HG03354 (cell line): Measurements from ENCODE around the gene ARL5B.
"Not testable (repeated sequence)": the region's sequence is repeated elsewhere in the genome, so short reads cannot be mapped to it uniquely, and the experiment has no call there.

Experiments used
- ATAC-seq: cut with Tn5 transposase; IDR thresholded peaks from one replicate; pipeline ENCODE4 v1.9.1; 2021; ENCODE audit warnings: mild to moderate bottlenecking; ENCODE audit not compliant: unreplicated experiment, poor library complexity, severe bottlenecking

ARL5B gene, protein sequence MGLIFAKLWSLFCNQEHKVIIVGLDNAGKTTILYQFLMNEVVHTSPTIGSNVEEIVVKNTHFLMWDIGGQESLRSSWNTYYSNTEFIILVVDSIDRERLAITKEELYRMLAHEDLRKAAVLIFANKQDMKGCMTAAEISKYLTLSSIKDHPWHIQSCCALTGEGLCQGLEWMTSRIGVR

DNA sequence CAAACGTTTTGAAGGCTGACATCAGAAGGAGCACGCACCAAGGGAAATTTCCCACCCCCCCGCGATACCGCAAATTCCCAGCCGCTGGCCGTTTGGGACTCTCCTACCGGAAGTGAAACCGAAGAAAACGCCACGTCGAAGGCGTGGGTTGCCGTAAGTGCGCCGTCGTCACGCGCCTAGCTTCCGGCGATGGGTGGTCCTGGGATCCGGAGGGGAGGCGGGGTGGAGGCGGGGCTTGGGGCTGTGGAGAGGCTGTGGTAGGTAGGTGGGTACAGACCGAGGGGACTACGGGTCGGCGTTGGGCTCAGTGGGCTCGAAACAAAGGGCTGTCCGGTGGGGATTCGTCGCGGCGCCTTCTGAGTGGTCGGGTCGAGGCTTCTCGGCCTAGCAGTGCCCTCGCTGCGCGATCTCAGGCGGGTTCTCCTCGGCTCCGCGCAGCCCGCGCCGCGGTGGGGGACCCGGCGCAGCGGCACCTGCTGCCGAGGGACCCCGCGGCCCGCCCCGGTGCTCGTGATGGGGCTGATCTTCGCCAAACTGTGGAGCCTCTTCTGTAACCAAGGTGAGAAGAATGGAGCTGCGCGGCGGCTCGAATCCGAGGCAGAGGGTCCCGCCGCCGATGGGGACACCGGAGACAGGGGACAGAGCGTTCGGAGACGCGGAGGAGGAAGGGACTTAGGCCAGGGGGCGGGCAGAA lies at the start of gene ARL5B:
Gene ARL5B, plus strand, starts transcription at position 307 of the 694 bp plus-strand sequence. Its CDS starts 207 bp downstream, at position 514.
- ATAC-seq: peak; percentile 83

DNA sequence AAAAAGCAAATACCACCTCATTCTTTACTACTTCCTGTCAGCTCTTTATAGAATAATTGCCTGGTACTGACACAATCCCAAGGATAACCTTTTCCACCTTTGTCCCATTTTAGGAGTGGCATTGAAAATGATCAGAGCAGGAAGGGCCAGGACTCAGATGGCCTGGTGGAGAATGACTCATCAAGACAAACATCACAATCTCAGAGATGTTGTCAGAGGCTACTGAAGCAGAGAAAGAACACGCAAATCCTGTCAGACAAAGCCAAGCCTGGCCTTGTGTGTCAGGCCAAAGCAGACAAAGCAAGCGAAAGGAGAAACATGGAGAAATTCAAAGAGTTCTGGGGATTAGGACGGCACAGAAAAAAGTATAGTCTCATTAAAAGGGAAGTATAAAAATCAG lies 48.7 kb upstream of the ARL5B start:
- no peak for ATAC-seq

DNA sequence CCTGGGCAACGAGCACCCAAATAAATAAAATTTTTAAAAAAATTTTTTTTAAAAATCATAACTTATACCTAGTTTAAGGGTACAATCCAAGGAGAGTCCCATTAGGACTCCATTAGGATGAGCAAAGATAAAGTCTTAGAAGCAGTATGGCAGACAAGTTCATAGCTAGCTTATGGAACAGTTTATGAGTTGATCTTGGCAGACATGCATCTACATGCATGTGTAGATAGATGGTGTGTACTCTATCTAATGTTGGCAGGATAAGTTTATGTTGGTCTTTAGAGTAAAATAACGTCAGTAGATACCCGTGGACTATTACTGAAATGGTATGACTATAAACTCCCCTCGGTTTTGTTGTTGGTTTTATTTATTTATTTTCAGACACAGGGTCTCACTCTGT lies 48.1 kb upstream of the ARL5B start:
- no peak for ATAC-seq

DNA sequence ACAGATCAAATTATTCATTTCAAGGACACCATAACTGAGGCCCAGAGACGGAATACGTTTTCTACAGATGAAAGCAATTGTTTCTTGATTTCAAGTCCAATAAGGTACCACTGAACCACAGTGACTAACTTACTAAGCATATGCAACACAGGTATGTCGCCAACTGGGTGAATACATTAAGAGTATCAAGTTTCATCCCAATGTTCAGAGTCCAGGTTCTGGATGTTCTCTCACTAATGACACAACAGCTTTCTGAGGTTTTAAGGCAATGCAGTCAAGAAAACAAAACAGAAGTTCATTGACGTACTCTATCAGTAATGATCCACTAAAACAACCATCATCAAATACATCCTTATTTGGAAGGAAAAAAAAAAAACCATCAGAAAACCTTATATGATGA lies 43.6 kb upstream of the ARL5B start:
- no peak for ATAC-seq

DNA sequence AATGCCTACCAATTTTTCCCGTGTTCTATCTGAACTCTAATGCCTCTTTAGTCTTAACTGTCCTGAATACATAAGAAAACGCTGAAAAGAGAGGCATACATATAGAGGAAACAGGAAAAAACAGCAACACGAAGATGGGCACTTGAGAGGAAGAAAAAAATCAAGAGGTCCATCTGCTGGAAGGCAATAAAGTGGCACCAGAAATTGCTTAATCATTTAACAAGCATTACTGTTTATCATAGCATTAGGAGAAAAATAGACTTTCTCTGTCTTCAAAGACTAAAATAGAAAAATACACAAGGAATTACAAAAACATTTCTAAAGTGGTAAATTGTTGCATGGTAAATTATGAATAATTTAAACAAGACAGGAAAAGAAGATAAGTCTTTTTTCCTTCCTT lies 42.9 kb upstream of the ARL5B start:
- ATAC-seq: no peak

DNA sequence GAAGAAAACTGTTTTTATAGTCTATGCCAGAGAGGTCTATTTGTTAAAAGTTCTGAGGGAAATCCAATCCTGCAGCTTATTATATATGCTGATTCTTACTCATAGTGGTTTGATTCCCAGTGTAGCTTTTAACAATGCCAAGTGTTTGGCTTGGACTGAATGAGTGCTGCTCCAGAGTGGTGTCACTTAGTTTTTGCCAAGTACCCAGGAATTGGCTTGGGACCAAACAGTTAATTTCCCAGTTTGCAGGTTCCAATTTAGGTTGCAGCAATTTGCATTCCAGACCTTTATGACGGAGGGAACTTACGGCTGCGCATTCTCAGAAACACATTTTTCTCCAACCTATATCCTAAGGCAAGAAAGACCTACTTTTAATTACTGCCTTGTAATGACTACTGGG lies 40.2 kb upstream of the ARL5B start:
- ATAC-seq: no peak

DNA sequence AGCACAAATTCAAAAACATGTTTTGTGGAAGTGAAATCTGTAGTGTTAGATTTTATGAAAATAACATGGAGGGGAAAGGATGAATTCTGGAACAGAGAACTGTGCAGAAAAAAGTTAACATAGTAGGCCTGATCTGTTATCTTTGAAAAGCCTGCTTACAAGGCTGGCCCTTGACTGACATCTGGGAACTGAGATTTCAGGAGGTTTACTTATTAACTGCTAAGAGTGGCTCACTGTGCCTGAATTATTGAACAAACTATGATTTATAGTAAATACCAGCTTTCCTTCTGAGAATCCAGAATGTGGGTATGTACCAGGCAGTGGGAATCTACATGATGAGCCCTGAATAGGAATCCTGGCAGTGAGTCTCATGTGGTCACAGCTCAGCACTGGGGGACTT lies 38.4 kb upstream of the ARL5B start:
- peak; percentile 56 for ATAC-seq

DNA sequence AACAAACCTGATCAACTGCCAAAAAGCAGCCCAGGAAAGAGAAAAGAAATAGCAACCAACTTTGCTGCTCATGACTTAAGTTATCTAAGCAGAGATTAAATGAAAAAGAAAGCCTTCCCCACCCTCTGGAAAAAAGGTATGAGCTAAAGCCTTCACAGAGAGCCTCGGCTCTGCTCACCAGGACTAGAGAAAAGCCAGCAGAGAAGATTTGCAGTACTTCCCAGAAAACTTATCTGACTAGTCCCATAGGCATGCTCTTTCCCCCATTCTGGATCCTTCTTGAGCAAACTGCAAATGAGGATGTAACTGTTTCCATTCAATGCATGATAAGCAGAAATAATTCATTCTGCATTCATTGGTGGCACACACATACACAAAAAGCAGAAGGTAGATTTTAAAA lies 35.6 kb upstream of the ARL5B start:
- ATAC-seq: not testable (repeated sequence)

DNA sequence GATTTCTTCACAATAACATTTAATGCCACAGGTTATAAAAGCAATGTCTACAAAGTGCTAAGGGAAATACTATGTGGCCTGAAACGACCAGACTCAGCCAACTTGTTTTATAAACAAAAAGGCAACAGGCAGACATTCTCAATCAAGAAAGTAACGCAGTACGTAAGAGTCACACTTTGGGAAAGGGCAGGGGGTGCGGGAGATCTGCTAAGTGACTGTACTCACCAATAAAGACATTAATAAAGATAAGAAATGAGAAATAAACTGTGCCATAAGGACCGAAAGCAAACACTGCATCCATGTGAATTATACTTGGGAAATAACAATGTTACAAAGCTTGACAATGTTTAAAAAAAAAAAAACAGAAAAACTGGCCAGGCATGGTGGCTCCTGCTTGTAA lies 33.3 kb upstream of the ARL5B start:
- ATAC-seq: no peak

DNA sequence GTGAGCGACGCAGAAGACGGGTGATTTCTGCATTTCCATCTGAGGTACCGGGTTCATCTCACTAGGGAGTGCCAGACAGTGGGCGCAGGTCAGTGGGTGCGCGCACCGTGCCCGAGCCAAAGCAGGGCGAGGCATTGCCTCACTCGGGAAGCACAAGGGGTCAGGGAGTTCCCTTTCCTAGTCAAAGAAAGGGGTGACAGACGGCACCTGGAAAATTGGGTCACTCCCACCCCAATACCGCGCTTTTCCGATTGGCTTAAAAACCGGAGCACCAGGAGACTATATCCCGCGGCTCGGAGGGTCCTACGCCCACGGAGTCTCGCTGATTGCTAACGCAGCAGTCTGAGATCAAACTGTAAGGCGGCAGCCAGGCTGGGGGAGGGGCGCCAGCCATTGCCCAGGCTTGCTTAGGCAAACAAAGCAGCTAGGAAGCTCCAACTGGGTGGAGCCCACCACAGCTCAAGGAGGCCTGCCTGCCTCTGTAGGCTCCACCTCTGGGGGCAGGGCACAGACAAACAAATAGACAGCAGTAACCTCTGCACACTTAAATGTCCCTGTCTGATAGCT lies 31.7 kb upstream of the ARL5B start:
- not testable (repeated sequence) for ATAC-seq

DNA sequence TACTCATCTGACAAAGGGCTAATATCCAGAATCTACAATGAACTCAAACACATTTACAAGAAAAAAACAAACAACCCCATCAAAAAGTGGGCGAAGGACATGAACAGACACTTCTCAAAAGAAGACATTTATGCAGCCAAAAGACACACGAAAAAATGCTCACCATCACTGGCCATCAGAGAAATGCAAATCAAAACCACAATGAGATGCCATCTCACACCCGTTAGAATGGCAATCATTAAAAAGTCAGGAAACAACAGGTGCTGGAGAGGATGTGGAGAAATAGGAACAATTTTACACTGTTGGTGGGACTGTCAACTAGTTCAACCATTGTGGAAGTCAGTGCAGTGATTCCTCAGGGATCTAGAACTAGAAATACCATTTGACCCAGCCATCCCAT lies 26.7 kb upstream of the ARL5B start:
- ATAC-seq: not testable (repeated sequence)

DNA sequence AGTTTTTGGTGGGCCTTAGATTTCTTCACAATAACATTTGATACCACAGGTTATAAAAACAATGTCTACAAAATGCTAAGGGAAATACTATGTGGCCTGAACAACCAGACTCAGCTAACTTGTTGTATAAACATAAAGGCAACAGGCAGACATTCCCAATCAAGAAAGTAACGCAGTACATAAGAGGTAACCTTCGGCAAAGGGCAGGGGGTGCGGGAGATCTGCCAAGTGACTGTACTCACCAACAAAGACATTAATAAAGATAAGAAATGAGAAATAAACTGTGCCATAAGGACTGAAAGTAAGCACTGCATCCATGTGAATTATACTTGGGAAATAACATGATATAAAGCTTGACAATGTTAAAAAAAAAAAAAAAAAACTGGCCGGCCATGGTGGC lies 23.2 kb upstream of the ARL5B start:
- ATAC-seq: no peak

DNA sequence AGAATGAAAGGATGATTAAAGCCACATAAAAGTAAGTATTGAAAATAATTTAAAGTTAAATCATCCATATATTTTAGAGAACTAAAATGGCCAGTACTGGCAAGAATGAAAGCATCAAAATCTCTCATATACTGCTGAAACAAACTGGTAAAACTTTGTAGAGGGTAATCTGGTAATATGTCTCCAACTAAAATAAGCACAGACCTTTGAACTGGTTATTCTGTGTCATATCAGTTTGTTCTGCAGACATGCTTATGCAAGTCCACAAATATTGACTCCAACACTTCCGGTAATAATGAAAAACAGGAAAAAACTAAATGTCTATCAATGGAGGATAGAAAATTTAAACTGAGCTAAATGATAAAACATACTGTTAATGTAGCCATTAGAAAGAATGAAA lies 21.8 kb upstream of the ARL5B start:
- ATAC-seq: not testable (repeated sequence)

DNA sequence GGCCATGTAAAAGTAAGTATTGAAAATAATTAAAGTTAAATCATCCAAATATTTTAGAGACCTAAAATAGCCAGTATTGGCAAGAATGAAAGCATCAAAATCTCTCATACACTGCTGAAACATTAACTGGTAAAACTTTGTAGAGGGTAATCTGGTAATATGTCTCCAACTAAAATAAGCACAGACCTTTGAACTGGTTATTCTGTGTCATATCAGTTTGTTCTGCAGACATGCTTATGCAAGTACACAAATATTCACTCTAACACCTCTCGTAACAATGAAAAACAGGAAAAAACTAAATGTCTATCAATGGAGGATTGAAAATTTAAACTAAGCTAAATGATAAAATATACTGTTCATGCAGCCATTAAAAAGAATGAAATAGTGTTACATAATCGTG lies 19.5 kb upstream of the ARL5B start:
- ATAC-seq: not testable (repeated sequence)

DNA sequence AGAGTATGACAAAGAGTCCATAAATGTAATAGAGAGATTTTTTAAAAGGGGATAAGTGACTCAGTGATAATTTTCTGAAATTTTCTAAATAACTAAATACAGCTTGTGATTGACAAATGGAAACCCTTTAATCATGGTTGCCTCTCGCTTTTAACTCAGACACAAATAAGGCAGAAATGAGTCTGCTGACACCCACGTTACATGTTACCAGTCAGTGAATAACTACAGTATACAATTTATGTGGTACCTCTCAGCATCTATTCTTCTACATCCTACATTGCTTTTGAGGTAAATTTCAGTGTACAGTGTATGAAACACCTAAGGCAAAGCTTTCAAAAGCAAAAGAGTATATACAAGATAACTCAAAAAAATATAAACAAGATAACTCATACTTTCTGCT lies 12.1 kb upstream of the ARL5B start:
- ATAC-seq: no peak

DNA sequence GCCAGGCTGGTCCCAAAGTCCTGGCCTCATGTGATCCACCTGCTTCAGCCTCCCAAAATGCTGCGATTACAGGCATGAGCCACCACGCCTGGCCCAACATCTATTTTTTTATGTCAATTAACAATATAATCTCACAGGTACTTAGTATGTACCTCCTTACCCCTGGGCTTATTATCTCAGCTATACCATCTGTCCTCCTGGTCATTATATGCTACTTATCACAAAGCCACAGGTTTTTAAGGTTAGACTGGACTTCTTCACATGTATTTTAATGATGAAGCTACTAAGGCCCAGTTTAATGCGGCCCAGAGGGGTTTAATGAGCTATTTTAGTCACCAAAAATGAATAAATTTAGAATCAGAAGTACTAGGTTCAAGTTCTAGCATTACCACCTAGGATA lies 11.3 kb upstream of the ARL5B start:
- no peak for ATAC-seq

DNA sequence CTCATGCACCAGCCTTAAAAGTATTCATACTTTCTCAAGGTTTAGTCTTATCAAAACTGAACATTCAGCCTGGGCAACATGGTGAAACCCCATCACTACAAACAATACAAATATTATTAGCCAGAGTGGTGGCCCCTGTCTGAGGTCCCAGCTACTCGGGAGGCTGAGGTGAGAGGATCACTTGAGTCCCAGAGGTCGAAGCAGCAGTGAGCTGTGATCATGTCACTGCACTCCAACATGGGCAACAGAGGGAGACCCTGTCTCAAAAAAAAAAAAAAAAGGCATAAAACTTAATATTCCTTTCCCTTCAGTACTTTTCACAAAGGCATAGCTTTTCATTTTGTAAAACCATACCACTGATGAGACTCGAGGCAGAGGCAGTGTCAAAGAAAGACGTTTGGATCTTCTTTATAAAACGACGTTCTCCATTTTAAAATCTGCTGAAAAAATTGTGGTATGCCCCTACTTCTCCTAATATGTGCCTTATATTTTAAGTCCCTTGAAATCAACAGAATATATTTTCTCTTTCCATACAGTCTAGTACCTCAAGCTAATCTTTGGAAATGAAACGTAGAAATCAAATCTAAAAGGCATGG lies 9.8 kb upstream of the ARL5B start:
- ATAC-seq: no peak

DNA sequence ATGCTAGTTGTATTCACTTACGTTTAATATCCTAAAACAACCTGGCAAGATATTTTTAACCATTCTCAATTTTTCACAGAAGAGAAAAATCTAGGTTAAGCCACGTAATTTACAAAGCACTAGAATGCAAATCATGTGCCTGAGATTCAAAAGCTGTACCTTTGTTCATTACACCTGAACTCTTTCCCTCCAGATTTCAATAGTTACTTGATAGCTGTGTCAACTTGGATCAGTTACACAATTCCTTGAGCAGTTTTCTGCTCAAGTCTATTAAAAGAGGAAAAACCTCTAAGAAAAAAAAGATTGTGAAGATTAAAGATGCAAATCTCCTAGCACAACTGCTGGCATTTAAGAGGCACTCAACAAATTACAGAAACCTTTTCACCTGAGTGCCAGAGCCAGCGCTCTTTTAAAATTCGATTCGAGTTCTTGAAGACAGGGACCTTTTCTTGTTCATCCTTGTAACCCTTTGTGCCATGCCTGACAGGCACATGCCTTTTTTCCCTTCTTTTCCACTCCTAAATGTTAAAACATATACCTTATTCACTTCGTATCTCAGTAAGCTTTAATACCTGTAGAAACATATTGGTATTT lies 8.7 kb upstream of the ARL5B start:
- no peak for ATAC-seq

DNA sequence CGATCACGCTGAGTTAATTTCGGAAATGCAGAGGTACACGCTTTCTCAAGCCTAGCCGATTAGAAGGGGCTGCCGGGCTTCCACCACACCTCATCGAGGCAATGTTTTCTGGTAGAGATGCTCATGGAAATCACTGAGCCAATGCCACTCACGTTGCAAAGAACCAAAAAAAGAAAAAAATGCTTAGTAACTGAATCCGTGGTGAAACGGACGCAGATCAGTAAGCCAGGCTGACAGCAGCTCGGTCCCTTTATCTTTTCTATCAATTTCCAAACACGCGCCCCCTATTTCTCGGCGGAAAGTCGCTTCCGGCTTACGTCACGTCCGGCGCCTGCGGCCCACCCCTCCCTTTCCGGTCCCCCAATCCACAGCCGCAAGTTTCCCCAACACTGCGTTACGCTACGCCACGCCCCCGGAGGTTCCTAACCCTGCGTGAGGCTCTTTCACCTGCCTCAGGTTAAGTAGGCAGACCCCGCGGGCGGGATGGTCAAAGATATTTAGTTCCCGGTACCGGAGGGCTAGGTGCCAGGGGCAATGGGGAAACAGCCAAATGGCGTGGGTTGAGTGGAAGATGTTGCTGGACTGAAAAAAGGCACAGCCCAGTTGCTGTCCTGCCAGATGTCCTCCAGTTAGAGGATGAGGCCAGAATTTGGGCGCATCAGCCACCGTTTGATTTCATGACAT lies 7.8 kb upstream of the ARL5B start, which contains the start of gene NSUN6:
Gene NSUN6, minus strand, starts transcription at position 264 of the 684 bp plus-strand sequence. CDS start 384 bp downstream, outside the sequence.
- ATAC-seq: peak; percentile 98

DNA sequence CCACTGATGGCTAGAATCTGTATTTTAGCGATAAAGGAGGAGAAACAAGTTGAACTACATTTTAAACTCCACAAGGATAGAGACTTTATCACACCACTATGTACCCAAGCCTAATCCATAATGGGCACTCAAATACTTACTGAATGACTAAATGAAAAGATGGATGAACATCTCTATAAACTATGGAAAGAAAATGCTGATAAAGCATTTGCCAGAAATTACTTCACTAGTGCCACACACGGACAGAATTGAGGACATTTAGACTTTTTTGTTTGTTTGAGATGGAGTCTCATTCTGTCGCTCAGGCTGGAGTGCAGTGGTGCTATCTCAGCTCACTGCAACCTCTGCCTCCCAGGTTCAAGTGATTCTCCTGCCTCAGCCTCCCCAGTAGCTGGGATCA lies 6.1 kb upstream of the ARL5B start:
- ATAC-seq: no peak
